ENCODE data around the gene CRTC2.

Gene CRTC2

DNA sequence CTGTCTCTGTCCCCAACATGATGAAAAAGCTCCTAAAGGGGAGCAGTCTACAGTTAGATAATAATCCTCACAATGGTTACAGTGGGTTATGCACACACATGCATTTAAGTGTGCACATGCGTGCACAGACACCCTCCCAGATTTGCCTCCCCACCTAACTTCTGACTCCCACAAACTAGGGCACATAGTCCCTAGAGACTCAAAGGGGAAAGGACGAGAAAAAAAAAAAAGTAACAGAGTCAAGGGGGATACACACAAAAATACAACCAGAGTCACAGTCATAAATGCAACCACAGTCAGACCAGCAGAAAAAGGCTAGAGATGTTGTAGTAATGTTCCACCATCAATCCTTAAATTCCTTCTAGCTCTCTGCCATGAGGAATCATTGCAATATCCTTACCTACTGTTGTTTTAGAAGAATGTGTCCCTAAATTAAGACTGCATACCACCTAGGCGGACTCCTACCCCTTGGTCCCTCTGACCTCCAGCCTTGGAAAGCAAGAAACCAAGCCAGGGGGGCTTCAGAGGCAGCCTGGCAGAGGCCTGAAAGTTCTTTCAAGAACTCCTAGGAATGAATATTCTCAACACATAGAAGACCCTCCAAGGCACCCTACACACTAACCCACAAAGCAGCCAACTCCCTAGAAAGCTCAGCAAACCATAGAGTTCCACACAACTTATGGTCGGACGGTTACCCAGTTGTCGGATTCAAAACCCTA is 1.3 kb downstream of the CRTC2 start:
- DNase-seq (ENCODE audit: low read depth) = no peak
- peak overlapping the region; percentile 97 for H3K4me3 ChIP-seq (ENCODE audit: control insufficient read depth, low read depth, low read length)
- TF ChIP-seq, protein P1, sequence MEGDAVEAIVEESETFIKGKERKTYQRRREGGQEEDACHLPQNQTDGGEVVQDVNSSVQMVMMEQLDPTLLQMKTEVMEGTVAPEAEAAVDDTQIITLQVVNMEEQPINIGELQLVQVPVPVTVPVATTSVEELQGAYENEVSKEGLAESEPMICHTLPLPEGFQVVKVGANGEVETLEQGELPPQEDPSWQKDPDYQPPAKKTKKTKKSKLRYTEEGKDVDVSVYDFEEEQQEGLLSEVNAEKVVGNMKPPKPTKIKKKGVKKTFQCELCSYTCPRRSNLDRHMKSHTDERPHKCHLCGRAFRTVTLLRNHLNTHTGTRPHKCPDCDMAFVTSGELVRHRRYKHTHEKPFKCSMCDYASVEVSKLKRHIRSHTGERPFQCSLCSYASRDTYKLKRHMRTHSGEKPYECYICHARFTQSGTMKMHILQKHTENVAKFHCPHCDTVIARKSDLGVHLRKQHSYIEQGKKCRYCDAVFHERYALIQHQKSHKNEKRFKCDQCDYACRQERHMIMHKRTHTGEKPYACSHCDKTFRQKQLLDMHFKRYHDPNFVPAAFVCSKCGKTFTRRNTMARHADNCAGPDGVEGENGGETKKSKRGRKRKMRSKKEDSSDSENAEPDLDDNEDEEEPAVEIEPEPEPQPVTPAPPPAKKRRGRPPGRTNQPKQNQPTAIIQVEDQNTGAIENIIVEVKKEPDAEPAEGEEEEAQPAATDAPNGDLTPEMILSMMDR (IDR thresholded peaks at IDR 0.05; ENCODE audit: control insufficient read depth, insufficient read depth, low read depth, low read length, missing control alignments) = no peak

DNA sequence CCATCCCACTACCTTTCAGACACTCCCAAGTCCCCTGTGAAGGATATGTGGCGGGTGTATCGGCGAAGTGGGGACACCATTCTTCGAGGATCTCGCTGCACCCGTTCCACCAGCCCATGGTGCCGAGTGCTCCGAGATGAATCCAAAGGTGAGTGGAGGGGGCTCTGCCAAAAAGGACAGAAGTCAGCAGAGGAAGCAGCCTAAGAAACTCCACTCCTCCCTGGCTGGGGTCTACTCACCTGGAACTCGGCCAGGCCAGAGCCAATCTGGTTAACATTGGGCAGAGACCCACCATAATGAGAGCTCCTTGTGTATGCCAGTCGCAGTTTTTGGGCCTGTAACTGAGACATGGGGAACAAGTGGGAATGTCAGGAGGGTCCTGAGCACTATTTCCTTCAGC is 3.6 kb downstream of the CRTC2 start:
- H3K4me3 ChIP-seq (ENCODE audit: control insufficient read depth, low read depth, low read length) = no peak overlapping the region
- TF ChIP-seq, protein P1 (IDR thresholded peaks at IDR 0.05; ENCODE audit: control insufficient read depth, insufficient read depth, low read depth, low read length, missing control alignments) = no peak
- DNase-seq (ENCODE audit: low read depth) = no peak

DNA sequence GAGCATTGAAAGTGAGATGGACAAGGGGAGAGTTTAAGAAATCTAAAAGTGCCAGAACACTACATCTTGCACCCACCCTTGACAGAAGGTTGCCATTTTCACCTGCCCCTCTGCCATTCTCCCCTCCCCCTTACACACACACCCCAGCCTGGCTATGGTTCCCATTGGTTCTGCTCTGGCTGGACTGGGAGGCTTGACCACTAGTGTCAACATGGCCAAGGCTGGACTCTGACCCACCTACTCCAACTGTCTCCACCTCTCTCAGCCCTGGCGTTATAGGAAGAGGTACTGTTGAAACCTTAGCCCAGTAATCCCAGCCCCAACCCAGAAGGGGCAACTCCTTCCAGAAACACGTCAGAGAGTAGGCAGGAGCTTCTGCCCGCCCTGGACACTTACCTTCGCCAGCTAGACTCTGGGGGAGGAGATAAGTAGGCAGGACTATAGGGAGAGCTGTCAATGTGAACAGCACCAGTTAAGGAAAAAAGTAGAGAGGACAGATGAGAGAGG is 4.5 kb downstream of the CRTC2 start:
- DNase-seq (ENCODE audit: low read depth) = no peak
- H3K4me3 ChIP-seq (ENCODE audit: control insufficient read depth, low read depth, low read length) = no peak overlapping the region
- TF ChIP-seq, protein P1 (IDR thresholded peaks at IDR 0.05; ENCODE audit: control insufficient read depth, insufficient read depth, low read depth, low read length, missing control alignments) = no peak

DNA sequence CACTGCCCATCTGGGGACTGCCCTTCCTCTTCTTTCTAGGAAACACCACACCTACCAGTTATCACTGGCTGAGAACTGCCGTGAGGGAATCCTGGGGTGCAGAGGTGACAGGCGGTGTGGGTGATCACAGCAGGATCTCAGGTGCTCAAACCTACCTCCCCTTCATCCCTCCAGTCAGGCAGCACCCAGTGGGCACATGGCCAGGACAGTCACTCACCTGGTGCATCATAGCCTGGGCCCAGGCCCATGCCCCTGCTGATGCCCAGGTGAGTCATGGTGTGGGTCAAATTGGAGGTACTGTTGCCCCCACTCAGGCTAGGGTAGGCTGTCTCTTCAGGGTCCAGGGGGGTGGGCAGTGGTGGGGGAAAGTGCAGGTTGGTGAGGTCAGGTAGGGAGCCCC is 6.6 kb downstream of the CRTC2 start:
- TF ChIP-seq, protein P1 (IDR thresholded peaks at IDR 0.05; ENCODE audit: control insufficient read depth, insufficient read depth, low read depth, low read length, missing control alignments) = no peak
- H3K4me3 ChIP-seq (ENCODE audit: control insufficient read depth, low read depth, low read length) = no peak overlapping the region
- no peak for DNase-seq (ENCODE audit: low read depth)

DNA sequence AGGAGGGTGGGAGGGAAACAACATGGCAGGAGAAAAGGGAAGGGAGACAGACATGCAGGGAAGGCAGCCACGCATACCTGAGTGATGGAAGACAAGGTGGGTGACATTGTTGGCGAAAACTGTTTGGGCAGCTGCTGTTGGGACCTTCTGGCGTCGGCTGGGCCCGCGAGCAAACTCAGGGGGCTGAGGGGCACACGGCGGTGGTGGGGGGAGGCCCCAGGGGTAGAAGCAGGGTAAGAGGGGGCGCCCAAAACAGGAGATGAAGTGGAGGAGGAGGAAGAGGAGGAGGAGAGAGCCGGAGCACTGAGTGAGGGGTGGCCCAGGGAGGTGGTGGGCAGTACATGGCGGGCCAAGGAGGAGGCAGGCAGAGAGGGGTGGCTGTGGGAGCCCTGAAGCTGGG is 7.2 kb downstream of the CRTC2 start:
- TF ChIP-seq, protein P1 (IDR thresholded peaks at IDR 0.05; ENCODE audit: control insufficient read depth, insufficient read depth, low read depth, low read length, missing control alignments) = no peak
- DNase-seq (ENCODE audit: low read depth) = no peak

DNA sequence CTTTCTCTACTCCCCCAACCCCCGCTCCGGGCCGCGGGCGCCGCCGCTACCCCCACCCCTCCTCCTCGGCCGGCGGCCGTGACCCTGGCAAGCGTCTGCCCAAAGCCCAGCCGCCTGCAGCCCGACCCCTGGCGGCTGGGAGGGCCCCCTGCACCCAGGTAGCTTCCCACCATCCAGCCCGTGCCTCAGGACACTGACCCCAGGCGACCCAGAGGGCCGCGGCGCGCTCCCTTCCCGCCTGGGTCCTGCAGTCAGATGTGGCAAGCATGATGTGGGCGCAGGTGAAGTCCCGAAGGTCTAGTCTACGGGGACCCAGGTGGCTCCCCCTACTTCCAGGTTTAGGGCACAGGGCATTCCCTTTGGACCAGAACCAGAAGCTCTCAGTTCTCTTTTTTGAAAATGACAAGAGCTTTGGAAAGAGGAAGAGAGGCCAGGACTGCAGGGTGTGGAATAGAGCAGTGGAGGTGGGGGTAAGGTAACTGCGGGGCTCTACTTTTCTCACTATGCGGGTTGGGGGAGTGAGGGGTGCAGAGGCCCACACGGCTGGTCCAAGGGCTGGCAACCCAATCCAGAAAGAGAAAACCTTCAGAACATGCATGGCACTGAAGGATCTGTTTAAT is 11.7 kb downstream of the CRTC2 start, which contains the start of gene DENND4B:
Gene DENND4B, minus strand, starts transcription at position 97 of the 620 bp plus-strand sequence. CDS start 2,344 bp downstream, outside the sequence.
- TF ChIP-seq, protein P1 (IDR thresholded peaks at IDR 0.05; ENCODE audit: control insufficient read depth, insufficient read depth, low read depth, low read length, missing control alignments) = peak; percentile 91
- H3K4me3 ChIP-seq (ENCODE audit: control insufficient read depth, low read depth, low read length) = peak within 1 kb of the TSS; percentile 81
- DNase-seq (ENCODE audit: low read depth) = no peak

More for the DNA sequence above, 7.2 kb downstream of the CRTC2 start:
- H3K4me3 ChIP-seq (ENCODE audit: control insufficient read depth, low read depth, low read length) = no peak overlapping the region

Data from AG09309 (cell line).